ENCODE measurements around the gene MN1. TPM values are rescaled to one million over a fixed set of nuclear protein-coding genes. Genes with fewer than 3 reads are reported as not detected.
"Not testable (repeated sequence)": the region's sequence is repeated elsewhere in the genome, so short reads cannot be mapped to it uniquely, and the experiment has no call there.

Gene MN1
- total RNA-seq, 1 experiment from 2014 or later: 8.2 TPM

DNA sequence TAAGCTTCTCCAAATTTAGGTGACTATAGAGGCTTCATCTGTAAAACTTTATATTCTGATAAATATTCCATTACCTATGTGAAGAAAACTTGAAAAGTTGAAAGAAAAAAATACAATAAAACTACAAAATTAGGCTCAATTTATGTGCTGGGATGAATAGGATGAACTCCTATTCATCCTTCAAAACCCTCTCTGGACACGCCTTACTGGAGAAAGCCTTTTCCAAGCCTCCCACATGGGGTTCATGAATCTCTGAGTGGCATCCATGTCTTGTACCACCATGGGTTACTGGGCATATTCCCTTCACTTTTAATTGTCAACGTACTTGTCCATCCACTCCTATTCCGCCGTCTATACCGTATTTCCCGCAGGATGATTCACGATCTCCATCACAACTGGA is 55.7 kb downstream of the MN1 start:
- intact Hi-C loops (cut with micrococcal nuclease; ENCODE audit: unreplicated experiment): no loop called here
- CTCF ChIA-PET: no interaction called here
- Histone ChIP-seq H4K20me1 (ENCODE audit: insufficient read depth) (no peaks in the 10 kb centered on the region), H3K9me2 (ENCODE audit: insufficient read depth) (no peaks in the 10 kb centered on the region), H3K27ac (no peak overlapping the region), H3K36me3 (ENCODE audit: low read depth) (no peaks in the 10 kb centered on the region), H3K4me2 (no peak overlapping the region), H3K9me3 (ENCODE audit: insufficient read depth, low read depth) (no peaks in the 10 kb centered on the region), H3K27me3 (ENCODE audit: insufficient read depth, low read depth) (no peaks in the 10 kb centered on the region), H2AFZ (no peak overlapping the region), H3K4me1 (replicated peaks; ENCODE audit: insufficient read depth) (no peaks in the 10 kb centered on the region; the same call in 1 of the 2 replicates), H3K4me3 (no peak overlapping the region), H3K79me2 (ENCODE audit: low read depth) (no peaks in the 10 kb centered on the region), H3F3A (ENCODE audit: insufficient read depth, low read depth) (no peaks in the 10 kb centered on the region; the same call in 1 of the 2 replicates)
- POLR2A ChIA-PET (ENCODE audit: unreplicated experiment): no interaction called here
- BruUV-seq (replicated peaks): no TSS peak
- TF ChIP-seq EZH2 (IDR thresholded peaks at IDR 0.05; ENCODE audit: low read depth): no peak
- TF ChIP-seq, protein P1, sequence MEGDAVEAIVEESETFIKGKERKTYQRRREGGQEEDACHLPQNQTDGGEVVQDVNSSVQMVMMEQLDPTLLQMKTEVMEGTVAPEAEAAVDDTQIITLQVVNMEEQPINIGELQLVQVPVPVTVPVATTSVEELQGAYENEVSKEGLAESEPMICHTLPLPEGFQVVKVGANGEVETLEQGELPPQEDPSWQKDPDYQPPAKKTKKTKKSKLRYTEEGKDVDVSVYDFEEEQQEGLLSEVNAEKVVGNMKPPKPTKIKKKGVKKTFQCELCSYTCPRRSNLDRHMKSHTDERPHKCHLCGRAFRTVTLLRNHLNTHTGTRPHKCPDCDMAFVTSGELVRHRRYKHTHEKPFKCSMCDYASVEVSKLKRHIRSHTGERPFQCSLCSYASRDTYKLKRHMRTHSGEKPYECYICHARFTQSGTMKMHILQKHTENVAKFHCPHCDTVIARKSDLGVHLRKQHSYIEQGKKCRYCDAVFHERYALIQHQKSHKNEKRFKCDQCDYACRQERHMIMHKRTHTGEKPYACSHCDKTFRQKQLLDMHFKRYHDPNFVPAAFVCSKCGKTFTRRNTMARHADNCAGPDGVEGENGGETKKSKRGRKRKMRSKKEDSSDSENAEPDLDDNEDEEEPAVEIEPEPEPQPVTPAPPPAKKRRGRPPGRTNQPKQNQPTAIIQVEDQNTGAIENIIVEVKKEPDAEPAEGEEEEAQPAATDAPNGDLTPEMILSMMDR (conservative IDR thresholded peaks at IDR 0.05): no peak
- no peak for DNase-seq

- Histone ChIP-seq H3K4me2 (no peak overlapping the region), H3K79me2 (ENCODE audit: low read depth) (no peaks in the 10 kb centered on the region), H3K4me3 (no peak overlapping the region), H2AFZ (no peak overlapping the region), H3K9me3 (ENCODE audit: insufficient read depth, low read depth) (no peaks in the 10 kb centered on the region), H3K27me3 (ENCODE audit: insufficient read depth, low read depth) (no peaks in the 10 kb centered on the region), H3K4me1 (replicated peaks; ENCODE audit: insufficient read depth) (no peaks in the 10 kb centered on the region; the same call in 1 of the 2 replicates), H3K9me2 (ENCODE audit: insufficient read depth) (no peaks in the 10 kb centered on the region), H3K27ac (no peak overlapping the region), H4K20me1 (ENCODE audit: insufficient read depth) (no peaks in the 10 kb centered on the region), H3K36me3 (ENCODE audit: low read depth) (no peaks in the 10 kb centered on the region), H3F3A (ENCODE audit: insufficient read depth, low read depth) (no peaks in the 10 kb centered on the region; the same call in 1 of the 2 replicates)
- TF ChIP-seq, protein P1 (conservative IDR thresholded peaks at IDR 0.05): no peak
- TF ChIP-seq EZH2 (IDR thresholded peaks at IDR 0.05; ENCODE audit: low read depth): no peak
- POLR2A ChIA-PET (ENCODE audit: unreplicated experiment): no interaction called here
- intact Hi-C loops (cut with micrococcal nuclease; ENCODE audit: unreplicated experiment): no loop called here
- CTCF ChIA-PET: no interaction called here
- BruUV-seq (replicated peaks): no TSS peak
- no peak for DNase-seq
Measured at GRCh38 chr22:27745154-27745553, 56.4 kb downstream of the MN1 start.

DNA sequence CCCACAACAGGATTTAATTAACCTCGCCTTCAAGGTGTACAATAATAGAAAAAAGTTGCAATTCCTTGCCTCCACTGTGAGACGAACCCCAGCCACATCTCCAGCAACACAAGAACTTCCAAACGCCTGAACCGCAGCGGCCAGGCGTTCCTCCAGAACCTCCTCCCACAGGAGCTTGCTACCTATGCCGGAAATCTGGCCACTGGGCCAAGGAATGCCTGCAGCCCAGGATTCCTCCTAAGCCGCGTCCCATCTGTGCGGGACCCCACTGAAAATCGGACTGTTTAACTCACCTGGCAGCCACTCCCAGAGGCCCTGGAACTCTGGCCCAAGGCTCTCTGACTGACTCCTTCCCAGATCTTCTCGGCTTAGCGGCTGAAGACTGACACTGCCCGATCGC is 57.5 kb downstream of the MN1 start:
- POLR2A ChIA-PET (ENCODE audit: unreplicated experiment); CTCF ChIA-PET; H3K4me2 ChIP-seq; DNase-seq; H3K9me3 ChIP-seq (ENCODE audit: insufficient read depth, low read depth); H3K9me2 ChIP-seq (ENCODE audit: insufficient read depth); H3K27me3 ChIP-seq (ENCODE audit: insufficient read depth, low read depth); intact Hi-C loops (cut with micrococcal nuclease; ENCODE audit: unreplicated experiment); H3F3A ChIP-seq (ENCODE audit: insufficient read depth, low read depth); H3K4me1 ChIP-seq (replicated peaks; ENCODE audit: insufficient read depth); H2AFZ ChIP-seq; H3K27ac ChIP-seq; H3K4me3 ChIP-seq; H4K20me1 ChIP-seq (ENCODE audit: insufficient read depth); H3K36me3 ChIP-seq (ENCODE audit: low read depth); H3K79me2 ChIP-seq (ENCODE audit: low read depth); BruUV-seq (replicated peaks): not testable (repeated sequence)

GRCh38 chr22:27740202-27740748 is 61.3 kb downstream of the MN1 start:
- H3K4me3 ChIP-seq: no peak overlapping the region
- H3K4me1 ChIP-seq (replicated peaks; ENCODE audit: insufficient read depth): no peaks in the 10 kb centered on the region
- intact Hi-C loops (cut with micrococcal nuclease; ENCODE audit: unreplicated experiment): no loop called here
- H3K9me2 ChIP-seq (ENCODE audit: insufficient read depth): no peaks in the 10 kb centered on the region
- no peak overlapping the region for H2AFZ ChIP-seq
- no peaks in the 10 kb centered on the region for H4K20me1 ChIP-seq (ENCODE audit: insufficient read depth)
- no peak overlapping the region for H3K27ac ChIP-seq
- TF ChIP-seq EZH2 (IDR thresholded peaks at IDR 0.05; ENCODE audit: low read depth): no peak
- TF ChIP-seq, protein P1 (conservative IDR thresholded peaks at IDR 0.05): no peak
- H3K4me2 ChIP-seq: no peak overlapping the region
- POLR2A ChIA-PET (ENCODE audit: unreplicated experiment): no interaction called here
- no peaks in the 10 kb centered on the region for H3F3A ChIP-seq (ENCODE audit: insufficient read depth, low read depth)
- CTCF ChIA-PET: no interaction called here
- H3K9me3 ChIP-seq (ENCODE audit: insufficient read depth, low read depth): peaks cover 5% of the 10 kb centered on the region; the same call in 1 of the 2 replicates
- no peaks in the 10 kb centered on the region for H3K36me3 ChIP-seq (ENCODE audit: low read depth)
- BruUV-seq (replicated peaks): no TSS peak
- no peaks in the 10 kb centered on the region for H3K79me2 ChIP-seq (ENCODE audit: low read depth)
- no peak for DNase-seq
- no peaks in the 10 kb centered on the region for H3K27me3 ChIP-seq (ENCODE audit: insufficient read depth, low read depth)

Data from PC-9 (cell line).